Measurements from ENCODE around the gene RB1.

DNA sequence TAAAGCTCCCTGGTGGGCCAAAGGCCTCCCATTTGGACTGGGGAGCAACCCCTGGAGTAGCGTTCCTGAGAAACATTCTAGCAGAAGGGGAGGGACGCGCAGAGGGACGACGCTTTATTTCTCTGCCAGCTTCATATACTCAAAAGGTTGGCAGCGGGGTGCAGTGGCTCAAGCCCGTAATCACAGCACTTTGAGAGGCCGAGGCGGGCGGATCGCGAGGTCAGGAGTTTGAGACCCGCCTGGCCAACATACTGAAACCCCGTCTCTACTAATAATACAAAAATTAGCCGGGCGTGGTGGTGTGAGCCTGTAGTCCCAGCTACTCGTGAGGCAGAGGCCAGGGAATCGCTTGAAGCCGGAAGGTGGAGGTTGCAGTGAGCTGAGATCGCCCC is 16.8 kb downstream of the RB1 start:
- TF ChIP-seq EZH2 (IDR thresholded peaks at IDR 0.05; ENCODE audit: borderline replicate concordance, low read length): no peak
- TF ChIP-seq, protein P1, sequence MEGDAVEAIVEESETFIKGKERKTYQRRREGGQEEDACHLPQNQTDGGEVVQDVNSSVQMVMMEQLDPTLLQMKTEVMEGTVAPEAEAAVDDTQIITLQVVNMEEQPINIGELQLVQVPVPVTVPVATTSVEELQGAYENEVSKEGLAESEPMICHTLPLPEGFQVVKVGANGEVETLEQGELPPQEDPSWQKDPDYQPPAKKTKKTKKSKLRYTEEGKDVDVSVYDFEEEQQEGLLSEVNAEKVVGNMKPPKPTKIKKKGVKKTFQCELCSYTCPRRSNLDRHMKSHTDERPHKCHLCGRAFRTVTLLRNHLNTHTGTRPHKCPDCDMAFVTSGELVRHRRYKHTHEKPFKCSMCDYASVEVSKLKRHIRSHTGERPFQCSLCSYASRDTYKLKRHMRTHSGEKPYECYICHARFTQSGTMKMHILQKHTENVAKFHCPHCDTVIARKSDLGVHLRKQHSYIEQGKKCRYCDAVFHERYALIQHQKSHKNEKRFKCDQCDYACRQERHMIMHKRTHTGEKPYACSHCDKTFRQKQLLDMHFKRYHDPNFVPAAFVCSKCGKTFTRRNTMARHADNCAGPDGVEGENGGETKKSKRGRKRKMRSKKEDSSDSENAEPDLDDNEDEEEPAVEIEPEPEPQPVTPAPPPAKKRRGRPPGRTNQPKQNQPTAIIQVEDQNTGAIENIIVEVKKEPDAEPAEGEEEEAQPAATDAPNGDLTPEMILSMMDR (IDR thresholded peaks at IDR 0.05; ENCODE audit: low read length): no peak
